SH-SY5Y (cell line): ENCODE data around the gene ZNF740.

Source experiments
- GATA2 ChIP-seq: IDR thresholded peaks from 2 replicates; pipeline ENCODE4 v1.6.1; 2011; ENCODE audit warnings: mild to moderate bottlenecking, low read depth, low read length
- GATA3 ChIP-seq: IDR thresholded peaks from 2 replicates; pipeline ENCODE4 v1.6.1; 2011; ENCODE audit warnings: low read depth, mild to moderate bottlenecking, low read length, moderate library complexity

DNA sequence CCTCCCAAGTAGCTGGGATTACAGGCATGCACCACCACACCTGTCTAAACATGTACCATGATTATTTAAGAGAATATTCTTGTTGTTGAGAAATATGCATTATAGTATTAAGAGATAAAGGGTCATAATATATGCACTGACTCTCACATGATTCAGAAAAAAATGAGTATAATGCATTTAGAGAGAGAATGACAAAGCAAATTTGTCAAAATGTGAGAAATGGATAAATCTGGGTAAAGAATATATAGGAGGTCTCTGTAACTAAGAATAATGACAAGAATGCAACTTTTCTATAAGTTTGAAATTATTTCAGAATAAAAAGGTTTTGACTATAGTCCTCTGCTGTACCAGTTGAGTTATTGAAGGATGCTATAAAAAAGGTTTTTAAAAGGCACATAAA is 28.1 kb upstream of the ZNF740 start:
- TF ChIP-seq GATA2: no peak
- no peak for TF ChIP-seq GATA3
